NCI-H510A treated with DMSO at 0.1 percent for 48 hours (cell line): ENCODE measurements around the gene LRP1B.

Experiments
- DNase-seq: peaks from one replicate; lab custom pipeline; 2025; lab: John Stamatoyannopoulos, UW

LRP1B gene

DNA sequence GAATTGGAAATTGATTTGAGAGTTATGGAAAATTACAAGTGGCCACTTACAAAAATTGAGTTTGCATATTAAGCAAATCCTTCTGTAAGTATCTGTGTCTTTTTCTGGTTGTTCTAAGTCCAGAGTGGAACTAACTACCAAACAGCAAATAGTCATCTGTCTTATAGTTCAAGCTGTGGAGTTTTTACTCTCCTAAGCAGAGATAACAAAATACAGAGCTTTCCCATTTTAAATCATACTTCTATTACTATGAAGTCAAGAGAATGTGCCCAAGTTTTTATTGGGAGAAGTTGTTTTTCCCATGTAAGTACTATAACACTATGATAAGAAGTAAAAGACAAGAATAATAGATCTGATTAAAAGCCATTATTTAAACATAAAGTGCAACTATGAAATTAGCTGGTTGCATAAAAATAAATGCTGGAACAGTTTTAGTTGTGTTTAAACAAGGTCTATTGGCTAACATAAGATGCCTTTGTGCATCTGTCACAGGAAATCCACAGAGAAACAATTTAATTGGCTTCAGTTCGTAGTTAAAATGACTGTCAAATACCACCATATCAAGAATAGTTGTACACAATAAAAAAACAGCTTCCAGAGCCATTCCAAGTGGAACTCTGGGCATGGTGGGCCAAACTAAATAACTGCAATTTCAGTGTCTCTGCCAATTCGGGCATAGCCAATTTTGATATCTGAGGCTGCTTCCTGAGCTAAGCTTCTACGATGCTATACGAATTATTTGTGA, 1883.2 kb downstream of the LRP1B start:
- DNase-seq = no peak

DNA sequence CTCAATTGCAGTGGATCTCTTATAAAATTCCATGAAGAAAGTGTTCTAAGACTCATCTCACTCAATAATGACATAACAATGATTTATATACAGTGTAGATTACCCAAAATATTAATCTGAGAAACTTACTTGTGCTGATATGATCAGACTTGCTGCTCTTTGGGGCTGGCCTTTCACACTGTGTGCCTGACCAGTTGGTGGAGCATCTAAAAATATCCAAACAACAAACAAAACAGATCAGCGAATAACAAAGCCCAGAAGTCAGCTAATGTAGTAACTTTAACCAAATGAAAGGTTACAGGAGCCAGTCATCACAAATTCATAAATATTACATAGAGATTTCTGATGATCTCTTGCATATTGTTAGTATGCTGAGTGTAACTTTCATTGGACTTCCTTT, 1883.9 kb downstream of the LRP1B start:
- DNase-seq = no peak

DNA sequence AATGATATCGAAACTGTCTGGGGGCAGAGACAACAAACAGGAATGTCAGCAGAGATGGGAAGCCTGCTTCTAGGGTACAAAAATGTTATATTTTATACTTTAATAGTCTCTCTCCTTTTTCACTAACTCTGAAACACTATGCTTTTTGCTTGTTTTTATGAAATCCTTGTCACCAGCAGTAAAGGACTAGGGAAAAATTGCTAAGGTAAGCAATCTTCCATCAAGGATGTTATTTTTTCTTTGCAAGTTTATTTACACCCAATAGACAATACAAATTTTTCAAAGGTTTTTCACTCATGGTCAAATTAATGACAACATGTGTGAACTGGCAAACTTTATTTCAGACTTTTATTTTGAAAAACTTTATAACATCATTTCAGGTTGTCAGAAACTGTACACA, 1884.8 kb downstream of the LRP1B start:
- no peak for DNase-seq

DNA sequence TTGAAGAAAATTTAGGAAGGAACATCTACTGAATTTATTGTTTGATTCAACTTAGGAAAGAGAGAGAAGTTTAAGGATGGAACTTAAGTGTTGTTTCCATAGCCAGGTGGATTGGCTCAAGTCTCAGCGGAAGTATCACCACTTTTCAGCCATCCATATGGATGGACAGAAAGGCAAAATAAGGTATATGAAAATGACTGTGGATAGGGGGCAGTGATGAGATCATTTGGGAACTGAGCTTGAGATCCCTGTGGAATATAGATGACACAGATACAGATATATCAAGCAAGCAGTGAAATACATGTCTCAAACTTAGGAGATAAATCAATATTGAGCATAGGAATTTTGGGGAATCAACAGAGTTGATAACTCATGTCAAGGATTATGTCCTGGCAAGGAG, 1887.9 kb downstream of the LRP1B start:
- no peak for DNase-seq

DNA sequence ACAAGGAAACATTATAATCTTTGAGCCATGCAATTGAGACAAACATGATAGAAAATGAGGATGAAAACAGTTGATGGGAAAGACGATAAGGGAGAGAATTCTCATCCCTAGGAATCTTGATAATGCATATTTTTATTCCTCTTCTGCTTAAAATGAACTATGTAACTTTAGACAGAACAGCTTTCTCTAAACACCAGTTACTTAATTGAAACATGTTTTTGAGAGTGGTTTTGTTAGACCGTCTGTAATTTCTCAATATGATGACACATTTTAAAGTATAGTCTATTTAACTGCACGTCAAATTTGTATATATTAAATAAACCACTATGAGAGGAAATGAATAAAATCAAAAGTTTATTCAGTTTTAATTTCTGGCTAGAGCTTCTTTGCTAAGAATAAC, 1896.7 kb downstream of the LRP1B start:
- no peak for DNase-seq

DNA sequence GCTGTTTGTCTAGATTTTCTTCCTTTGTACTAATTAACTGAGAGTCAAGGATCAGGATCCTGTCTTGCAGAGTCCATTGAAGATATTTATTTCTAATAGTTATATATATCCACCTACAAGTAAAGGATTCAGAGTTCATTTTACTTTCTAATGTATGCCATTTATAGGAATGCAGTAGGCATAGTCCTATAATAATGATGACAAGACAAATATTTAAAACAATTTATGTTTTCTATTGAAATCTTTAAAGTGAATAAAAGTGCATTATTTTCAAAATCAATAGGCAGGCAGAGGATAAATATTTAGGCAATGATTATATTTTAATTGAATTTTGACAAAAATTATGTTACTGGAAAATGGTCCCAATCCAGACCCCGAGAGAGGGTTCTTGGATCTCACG, 1919.9 kb downstream of the LRP1B start:
- DNase-seq = no peak

DNA sequence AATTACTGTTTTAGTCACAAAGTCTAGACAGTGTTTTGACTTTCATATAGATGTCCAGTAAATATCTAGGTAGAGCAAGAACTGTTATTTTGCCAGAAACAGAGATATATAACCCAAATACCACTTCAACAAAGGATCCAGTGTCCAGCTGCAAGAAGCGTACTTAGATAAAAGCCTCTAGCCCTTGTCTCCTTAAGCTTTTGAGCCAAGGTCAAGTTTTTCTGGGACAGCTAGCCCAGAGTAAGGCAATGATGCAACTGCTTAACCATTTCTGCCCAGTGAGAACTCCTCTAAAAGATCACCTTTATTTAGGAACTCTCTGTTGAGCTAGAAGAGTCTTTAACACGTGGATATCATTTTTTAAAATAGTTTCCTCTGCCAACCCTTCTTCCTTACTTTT, 1925.7 kb downstream of the LRP1B start:
- DNase-seq = no peak

DNA sequence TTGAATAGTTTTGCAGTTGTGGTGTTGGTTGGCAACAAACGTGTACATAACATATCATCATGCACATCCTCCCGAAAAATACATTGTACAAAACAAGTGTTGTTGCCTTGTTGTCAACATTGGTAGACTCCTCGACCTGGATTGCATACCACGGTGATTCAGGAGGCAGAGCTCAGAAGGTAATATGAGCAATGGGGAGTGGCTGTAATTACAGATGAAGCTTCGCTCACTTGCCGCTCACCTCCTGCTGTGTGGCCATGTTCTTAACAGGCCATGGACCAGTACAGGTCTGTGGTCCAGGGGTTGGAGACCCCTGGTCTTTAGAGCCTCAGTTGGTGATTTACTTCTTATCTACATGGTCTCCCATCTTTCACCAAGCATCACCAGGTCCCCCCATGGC, 1927.5 kb downstream of the LRP1B start:
- DNase-seq = no peak

DNA sequence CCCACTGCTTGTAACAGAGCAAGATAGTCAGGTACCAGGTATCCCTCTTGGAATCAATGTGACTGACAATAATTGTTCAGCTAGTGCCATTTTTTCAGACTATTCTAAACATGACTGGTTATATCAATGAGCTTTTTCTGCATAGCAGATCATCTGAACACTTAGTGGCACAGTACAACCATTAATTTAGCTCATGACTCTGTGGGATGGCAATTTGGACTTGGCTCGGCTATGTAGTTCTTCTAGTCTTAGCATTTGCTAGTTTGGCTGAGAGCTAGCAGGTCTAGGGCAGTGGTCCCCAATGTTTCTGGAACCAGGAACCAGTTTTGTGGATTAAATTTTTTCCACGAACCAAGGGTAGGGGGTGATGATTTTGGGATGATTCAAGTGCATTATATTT, 1929.2 kb downstream of the LRP1B start:
- DNase-seq = no peak

DNA sequence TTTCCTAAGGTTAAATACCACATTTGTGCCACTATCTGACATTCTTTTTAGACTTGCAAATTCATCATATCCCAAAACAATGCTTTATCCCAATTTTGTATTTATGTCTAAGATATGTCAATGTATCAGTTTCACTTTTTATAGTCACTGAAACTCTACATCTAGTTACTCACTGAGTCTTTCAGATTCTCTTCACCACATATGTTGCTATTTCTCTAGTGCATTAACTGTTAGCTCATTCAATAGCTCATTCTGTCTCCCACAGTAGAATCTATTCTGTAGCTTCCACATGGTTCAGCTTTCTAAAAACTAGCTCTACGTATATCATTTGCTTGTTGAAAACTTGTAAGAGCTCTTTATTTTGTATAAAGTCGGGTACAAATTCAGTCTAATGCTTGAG, 1930.1 kb downstream of the LRP1B start:
- DNase-seq = no peak

DNA sequence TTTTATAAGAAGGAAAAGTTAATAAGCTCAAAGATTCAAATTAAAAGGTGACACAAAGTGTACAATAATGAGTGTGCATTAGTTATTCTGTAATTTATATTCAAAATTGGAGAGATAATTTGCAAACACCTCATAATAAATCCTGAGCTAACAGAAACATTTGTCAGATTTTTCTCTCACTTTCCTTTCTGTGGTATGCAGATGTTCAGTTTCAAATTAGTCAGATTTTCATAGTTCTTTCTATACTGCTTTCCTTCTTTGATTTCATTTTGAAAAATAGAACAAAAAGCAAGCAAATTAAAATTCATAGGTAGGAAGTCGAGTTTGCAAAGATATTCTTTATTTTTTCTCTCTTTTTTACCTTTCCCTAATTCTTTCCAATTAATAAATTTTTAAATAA, 1930.5 kb downstream of the LRP1B start:
- DNase-seq = no peak

DNA sequence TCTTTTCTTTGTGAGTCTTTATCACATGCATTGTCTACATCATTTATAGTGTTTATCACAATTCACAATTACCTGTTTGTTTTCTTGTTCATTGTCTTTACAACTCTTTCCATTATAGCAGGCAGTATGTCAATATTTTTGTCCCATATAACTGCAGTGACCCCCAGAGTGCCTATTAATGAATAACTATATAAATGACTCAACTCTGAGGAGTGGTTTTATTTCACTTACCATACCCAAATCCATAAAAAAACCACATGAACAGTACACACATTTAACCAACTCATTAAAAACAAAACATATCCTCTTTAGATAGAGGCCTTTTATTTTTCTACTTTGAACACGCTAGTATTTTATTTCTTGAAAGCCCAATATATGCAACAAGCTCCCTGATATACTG, 1931.5 kb downstream of the LRP1B start:
- no peak for DNase-seq

DNA sequence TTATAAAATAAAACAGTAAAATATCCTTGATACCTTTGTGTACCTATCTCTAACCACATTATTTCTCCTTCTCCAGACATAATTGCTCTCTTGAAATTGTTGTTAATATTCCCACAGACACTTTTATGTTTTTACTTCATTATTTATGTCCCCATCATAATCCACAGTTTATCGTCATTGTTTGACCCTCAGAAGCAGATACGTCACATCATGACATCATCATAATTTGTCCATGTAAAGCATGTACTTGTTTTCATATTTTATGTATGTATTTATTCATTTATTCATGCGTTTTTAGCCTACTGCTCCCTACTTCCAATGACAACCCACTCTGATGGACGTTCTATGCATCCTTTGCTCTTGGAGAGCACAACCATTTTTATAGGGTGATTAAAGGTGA, 1943.7 kb downstream of the LRP1B start:
- DNase-seq = no peak

DNA sequence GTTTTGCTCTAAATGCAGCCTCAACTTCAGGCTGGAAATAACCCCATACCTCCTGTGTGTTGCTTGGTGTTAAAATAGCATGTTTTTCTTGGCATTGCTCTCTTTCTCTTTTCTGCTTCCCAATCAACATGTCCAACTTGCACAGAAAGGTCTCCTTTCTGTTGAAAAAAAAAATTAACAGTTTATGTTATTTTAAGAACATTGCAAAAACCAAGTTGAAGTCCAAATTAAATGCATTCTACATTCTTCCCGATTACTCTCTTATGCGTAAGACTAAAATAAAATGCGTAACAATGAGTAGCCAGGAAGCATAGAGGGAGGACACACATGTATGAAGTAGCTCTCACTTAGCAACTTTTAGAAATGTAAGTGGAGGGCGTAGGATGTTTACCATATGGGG, 1944.5 kb downstream of the LRP1B start:
- no peak for DNase-seq

DNA sequence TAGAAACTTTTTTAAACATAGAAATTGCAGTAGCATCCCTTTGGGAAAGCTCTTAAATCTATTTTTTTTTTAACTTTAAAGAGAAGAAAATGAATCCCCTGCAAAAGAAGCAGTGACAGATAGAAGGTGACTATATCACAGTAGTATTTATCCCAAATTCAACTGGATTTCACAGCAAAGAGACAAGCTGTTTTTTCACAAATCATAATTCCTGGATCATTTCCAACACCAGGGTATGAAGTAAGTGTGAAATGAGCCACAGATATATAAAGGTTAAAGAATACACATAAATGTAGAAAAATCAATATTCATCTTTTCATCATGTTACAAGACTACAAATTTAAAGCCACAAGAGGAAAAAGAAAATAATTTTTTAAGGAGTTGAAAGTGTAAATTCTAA, 1945.7 kb downstream of the LRP1B start:
- DNase-seq = no peak

DNA sequence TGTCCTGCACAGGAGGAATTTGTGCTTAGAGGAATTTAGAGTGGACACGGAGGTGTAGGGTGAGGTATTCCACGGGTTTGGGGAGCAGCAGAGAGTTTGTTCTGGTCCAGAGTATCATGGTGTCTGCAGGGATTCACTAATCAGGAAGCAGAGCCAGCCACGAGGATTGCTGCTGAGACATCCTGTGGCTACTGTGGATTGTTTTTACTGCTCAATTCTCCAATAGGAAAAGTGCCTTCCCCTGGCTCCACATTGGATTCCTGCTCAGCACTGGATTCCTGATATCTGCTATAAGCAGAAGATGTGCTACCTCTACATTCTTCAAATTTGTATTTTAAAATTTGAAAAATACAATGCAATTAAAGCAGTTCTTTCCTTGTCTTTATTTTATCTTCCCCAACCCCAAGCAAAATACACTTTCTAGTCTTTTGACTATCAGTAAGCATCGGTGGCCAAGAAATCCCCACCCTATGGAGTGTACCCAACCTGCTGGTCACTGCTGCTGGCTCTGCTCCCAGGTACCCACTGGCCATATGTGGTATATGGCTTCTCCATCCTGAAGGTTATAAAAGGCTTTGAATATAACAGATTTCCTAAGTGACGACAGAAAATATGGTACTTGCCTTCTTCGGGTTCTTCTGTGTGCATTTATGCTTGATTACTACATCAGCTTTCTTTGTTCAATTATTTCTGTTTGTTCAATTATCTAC, 1947.6 kb downstream of the LRP1B start:
- no peak for DNase-seq
